A673 (cell line): Measurements from ENCODE around the gene EML6.

Source experiments
- CTCF ChIP-seq: fragments of 300-800, 200-600 bp; sonication (generic); conservative IDR thresholded peaks from 2 replicates; pipeline ENCODE4 v1.5.1; 2017; ENCODE audit warnings: low read depth, mild to moderate bottlenecking, antibody characterized with exemption, low read length, moderate library complexity, mixed read lengths
- EZH2 ChIP-seq: fragments of 200-600 bp; sonication (generic); IDR thresholded peaks from 2 replicates; pipeline ENCODE4 v1.6.1; 2017; ENCODE audit warnings: borderline replicate concordance, low read depth, mild to moderate bottlenecking, mixed read lengths, antibody characterized with exemption, low read length; ENCODE audit not compliant: poor library complexity, severe bottlenecking

GRCh38 chr2:54965425-54965824 is 242.0 kb downstream of the EML6 start:
- TF ChIP-seq EZH2 (no peak), CTCF (no peak)
